NCI-H2081 (cell line): ENCODE data around the gene ALDOB.

Source experiments
- DNase-seq, 2 experiments: peaks; one replicate each; lab custom pipeline; 2025; lab: John Stamatoyannopoulos, UW

ALDOB gene

GRCh38 chr9:101455656-101456240 lies 20.2 kb upstream of the ALDOB start:
- DNase-seq = no peak

GRCh38 chr9:101453776-101454570 lies 18.4 kb upstream of the ALDOB start:
- DNase-seq = no peak

DNA sequence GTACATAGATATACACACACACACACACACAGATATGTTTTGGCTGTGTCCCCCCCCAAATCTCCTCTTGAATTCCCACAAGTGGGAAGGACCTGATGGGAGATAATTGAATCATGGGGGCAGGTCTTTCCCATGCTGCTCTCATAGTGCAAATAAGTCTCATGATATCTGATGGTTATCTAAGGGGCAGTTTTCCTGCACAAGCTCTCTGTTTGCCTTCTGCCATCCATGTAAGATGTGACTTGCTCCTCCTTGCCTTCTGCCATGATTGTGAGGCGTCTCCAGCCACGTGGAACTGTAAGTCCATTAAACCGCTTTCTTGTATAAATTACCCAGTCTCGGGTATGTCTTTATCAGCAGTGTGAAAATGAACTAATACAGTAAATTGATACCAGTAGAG lies 15.9 kb upstream of the ALDOB start:
- DNase-seq = no peak

- no peak for DNase-seq
These were observed 15.4 kb upstream of the ALDOB start for GRCh38 chr9:101450931-101451330.

DNA sequence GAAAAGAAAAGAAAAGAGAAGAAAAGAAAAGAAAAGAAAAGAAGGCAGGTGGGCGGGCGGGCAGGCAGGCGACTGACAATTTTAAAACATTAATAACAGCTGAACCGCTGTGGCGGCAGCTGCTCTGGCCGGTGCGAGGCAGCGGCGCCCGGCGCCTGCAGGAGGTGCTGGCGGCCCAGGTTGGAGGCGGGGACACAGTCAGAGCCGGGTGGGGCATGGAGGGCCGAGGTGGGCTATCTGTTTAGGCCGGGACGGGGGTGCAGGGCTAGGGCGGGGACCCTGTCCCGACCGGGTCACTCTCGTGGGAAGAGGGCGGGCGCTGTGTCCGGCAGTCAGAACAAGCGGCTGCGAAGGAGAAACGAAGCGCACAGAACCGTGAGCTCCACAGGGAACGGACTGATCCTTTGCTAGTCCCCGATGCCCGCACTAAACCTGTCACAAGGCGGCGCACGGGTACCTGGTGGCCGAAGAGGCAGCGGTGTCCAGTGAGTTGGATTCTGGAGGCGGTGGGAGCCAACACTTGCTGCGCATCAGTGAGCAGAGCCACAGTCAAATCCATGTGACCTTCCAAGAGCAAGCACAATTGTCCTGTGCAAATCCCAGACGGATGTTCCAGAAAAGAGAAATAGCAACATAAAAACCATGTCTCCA lies 13.6 kb upstream of the ALDOB start:
- DNase-seq = peak; percentile 81 to 85

DNA sequence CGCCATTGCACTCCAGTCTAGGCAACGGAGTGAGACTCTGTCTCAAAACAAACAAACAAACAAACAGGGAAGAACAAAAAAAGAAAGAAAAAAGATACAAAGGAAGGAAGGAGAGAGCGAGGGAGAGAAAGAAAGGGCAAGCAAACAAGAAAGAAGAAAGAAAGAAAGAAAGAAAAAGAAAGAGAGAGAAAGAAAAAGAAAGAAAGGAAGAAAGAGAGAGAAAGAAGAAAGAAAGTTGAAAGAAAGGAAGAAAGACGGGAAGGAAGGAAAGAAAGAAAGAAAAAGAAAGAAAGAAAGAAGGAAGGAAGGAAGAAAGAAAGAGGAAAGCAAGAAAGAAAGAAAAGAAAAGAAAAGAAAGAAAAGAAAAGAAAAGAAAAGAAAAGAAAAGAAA lies 13.1 kb upstream of the ALDOB start:
- no peak for DNase-seq

DNA sequence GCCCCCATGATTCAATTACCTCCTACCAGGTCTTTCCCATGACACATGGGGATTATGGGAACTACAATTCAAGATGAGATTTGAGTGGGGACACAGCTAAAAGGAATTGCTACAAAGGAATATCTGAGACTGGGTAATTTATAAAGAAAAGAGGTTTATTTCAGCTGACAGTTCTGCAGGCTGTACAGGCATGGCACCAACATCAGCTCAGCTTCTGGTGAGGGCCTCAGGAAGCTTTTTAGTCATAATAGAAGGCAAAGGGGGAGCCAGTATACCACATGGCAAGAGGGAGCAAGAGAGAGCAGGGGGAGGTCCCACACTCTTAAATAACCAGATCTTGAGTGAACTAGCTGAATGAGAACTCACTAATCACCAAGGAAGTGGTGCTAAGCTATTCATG lies 11.2 kb upstream of the ALDOB start:
- DNase-seq = no peak

DNA sequence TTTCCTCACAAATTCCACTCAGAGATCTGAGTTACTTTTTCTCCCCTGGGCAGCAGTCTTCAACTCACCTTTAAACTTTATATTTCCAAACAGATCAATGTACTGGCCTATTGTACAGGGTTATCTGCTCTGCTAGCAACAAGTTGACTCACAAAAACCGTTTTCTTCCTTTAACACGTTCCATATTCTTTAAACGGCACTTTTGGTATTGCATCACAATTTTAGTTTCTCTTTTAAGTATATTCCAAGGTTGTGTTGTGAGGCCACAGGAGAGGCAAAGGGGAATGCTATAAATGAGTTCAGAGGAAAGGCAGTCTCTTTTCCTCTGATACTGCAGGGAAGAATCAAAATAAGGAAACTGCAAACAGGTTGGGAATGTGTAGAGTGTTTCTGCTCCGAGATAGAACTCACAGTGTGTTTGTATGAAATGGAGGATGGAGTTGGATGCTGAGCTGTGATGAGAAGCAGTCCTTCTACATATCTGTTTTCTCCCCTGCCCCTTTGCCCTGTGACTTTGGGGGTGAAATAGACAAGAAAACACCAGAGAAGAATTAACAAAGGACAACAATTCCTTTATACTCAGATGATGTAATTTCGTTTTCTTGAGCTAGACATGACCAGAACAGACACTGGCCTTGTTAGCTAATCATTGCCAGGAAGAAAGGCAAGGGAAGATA lies 9.9 kb upstream of the ALDOB start:
- DNase-seq = no peak

DNA sequence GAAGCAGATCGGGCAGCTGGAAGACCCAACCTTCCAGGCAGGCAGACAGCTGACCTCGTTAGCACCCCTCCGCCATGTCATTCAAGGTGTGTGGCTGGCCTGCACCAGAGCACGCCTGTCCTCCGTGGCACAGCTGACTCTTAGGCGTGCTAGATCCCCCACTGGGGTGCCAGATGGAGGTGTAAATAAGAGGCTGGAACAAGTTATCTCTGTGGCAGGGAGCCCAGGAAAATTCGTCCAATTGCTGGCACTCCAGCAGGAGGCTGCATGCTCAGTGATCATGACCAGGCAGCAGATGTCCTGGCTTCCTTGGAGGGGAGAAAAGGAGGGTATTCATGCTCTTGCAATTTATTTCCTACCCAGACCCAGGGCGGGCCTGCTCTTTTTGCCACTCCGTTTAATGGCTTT lies 7.8 kb upstream of the ALDOB start:
- peak; percentile 85 to 94 for DNase-seq

DNA sequence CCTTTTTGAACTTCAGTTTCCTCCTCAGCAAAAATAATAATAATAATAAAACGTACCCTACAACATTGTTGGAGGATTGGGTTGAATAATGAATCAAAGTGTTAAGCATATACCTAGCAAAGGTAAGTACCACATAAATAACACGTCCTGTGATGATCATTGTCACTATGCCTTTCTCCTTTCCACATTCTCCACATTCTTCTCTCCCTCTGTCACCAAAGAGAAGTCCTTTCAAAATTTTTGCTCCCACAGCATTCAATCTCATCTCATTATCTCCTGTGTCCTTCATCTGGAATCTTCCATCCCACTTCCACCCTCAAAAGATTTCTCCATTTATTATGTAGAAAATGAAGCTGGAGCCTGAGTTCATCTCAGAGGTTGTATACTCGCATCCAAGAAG lies 7.2 kb upstream of the ALDOB start:
- DNase-seq = no peak

DNA sequence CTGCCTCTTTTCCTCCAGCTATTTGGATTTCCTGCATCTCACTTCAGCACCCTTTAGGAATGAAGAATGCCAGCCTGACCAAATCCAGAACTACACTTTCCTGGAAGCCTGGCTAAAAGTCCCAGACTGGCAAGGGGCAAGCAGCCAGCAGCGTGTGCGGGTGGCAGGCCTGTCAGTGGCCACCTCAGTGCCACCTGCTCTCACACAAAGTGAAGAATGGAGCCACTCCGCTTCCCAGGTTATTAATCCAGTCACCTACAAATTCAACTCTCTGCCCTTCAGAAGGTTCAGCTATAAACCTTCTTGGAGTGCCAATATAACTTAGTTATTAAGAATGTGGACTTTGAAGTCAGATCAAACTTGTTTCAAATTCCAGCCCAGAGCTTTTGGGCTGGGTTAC lies 6.7 kb upstream of the ALDOB start:
- no peak for DNase-seq

- DNase-seq = no peak
These were observed 5.2 kb upstream of the ALDOB start for GRCh38 chr9:101440714-101441230.

- no peak for DNase-seq
These were observed 2.9 kb upstream of the ALDOB start for GRCh38 chr9:101438523-101438922.

GRCh38 chr9:101437806-101438232 lies 2.2 kb upstream of the ALDOB start:
- DNase-seq = no peak

DNA sequence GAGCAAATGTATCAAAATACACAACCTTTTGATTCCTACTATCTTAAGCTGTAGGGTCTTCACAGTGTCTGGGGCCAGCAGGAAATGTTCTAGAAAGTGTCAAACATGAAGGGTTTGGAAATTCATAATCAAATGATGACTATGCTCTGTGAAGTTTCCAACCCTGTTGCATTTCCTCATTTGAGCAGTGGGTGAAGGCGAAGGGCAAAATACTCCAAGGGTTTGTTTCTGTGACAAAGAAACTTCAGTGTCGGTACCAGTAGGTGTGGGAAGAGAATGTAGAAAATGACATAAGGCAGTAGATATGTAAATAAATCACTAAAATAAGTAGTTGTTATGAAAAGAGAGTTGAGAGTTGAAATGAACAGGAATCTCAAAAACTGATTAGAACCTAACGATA lies 576 bp downstream of the ALDOB start:
- no peak for DNase-seq

- no peak for DNase-seq
These were observed 2.3 kb downstream of the ALDOB start for GRCh38 chr9:101433229-101433628.

- no peak for DNase-seq
These were observed 2.8 kb downstream of the ALDOB start for GRCh38 chr9:101432740-101433139.

- DNase-seq = no peak
These were observed 3.4 kb downstream of the ALDOB start for GRCh38 chr9:101432171-101432570.

DNA sequence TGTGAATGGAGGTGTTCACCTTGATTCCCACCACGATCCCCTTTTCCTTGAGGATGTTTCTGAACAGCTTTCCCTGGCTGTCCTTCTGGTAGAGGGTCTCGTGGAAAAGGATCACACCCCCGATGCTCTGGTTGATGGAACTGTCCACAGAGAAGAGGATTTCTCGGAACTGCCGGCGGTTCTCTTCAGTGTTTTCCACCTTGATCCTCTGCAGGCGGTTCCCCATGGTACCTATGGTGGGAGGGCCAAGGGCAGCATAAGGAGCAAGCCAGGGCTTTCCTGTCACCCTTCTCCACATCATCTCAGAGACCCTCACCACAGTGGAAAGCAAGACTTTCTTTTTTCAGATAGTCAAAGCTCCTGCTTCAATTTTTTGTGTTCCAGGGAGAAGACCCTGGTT lies 5.8 kb downstream of the ALDOB start:
- DNase-seq = no peak

GRCh38 chr9:101428909-101429308 lies 6.7 kb downstream of the ALDOB start:
- DNase-seq = no peak

DNA sequence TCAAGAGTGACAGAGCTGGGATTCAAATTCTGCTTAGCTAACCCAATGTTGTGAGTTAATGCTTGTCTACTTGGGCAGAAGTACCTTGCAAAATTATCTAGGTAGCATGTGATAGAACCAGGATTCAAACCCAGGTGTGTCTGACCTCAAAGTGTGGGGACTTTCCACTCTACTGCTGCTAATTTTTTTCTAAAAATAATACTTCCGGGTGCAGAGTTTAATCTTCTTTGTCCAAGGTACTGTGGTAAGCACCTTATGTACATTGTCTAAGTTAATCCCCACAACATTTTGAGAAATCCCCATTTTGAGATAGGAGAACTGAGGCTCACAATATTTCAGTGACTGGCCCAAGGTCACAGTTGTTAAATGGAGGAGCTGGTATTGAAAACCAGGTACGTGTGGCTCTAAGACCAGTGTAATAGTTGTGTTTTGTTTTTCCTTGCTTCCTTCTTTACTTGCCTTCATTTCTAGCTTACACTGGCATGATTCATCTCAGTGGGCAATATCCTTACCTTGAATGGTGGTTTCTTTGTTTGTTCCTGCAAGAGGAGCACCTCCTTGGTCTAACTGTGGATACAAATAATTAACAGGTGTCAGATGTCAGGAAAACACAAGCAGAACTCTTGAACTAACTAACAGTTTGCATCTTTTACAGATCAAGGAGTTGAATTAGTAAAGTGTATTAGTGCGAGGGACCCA lies 7.5 kb downstream of the ALDOB start:
- no peak for DNase-seq

DNA sequence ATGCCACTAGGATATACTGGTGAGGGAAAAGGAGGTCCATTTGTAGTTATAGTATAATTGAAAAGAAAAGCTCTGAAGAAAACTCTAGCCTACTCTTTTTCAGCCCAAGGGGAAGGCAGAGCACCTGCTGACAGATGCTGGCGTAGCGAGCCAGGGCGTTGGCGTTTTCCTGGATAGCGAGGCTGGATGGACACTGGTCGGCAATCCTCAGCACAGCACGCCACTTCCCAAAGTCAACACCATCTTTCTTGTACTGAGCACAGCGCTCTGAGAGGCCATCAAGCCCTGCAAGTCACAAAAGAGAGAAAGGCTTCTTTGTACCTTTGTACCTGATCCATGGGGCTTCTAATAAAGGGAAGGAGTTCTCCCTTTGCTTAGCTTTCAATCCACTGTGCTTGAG lies 8.2 kb downstream of the ALDOB start:
- no peak for DNase-seq
